ENCODE data around the gene GNAI2.

DNA sequence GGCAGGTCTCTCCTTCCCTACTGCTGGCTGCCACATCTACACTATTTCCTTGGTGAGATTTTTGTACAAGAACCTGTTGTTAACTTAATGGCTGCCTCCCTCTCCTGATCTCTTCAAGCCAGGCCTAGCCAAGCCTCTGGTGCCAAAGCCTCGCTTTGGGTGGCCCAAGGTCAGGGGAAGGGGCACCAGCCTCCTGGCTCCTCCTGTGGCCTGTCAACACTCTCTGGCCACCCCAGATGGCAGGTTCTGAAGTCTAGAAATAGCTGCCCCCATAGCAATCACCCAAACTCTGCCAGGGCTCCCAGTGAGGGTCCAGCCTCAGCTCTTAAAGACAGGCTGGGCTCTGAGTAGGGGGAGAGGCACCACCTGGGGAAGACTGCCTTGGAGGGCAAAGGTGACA lies 51.3 kb downstream of the GNAI2 start:
- TF ChIP-seq POLR2AphosphoS5 (IDR thresholded peaks at IDR 0.05; ENCODE audit: low read depth, low read length) (no peak), TAF1 (IDR thresholded peaks at IDR 0.05; ENCODE audit: borderline replicate concordance, insufficient read depth, low read length) (no peak), SIN3A (IDR thresholded peaks at IDR 0.05; ENCODE audit: borderline replicate concordance, insufficient read depth, low read length) (no peak)
- TF ChIP-seq, protein P1, sequence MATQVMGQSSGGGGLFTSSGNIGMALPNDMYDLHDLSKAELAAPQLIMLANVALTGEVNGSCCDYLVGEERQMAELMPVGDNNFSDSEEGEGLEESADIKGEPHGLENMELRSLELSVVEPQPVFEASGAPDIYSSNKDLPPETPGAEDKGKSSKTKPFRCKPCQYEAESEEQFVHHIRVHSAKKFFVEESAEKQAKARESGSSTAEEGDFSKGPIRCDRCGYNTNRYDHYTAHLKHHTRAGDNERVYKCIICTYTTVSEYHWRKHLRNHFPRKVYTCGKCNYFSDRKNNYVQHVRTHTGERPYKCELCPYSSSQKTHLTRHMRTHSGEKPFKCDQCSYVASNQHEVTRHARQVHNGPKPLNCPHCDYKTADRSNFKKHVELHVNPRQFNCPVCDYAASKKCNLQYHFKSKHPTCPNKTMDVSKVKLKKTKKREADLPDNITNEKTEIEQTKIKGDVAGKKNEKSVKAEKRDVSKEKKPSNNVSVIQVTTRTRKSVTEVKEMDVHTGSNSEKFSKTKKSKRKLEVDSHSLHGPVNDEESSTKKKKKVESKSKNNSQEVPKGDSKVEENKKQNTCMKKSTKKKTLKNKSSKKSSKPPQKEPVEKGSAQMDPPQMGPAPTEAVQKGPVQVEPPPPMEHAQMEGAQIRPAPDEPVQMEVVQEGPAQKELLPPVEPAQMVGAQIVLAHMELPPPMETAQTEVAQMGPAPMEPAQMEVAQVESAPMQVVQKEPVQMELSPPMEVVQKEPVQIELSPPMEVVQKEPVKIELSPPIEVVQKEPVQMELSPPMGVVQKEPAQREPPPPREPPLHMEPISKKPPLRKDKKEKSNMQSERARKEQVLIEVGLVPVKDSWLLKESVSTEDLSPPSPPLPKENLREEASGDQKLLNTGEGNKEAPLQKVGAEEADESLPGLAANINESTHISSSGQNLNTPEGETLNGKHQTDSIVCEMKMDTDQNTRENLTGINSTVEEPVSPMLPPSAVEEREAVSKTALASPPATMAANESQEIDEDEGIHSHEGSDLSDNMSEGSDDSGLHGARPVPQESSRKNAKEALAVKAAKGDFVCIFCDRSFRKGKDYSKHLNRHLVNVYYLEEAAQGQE (IDR thresholded peaks at IDR 0.05; ENCODE audit: insufficient read depth in 1 of 2, low read depth in 2 of 2, low read length in 2 of 2), result no peak

Measured in PFSK-1 (cell line).